GM19351 (cell line): ENCODE measurements around the gene KCNQ1.

Source experiments
- ATAC-seq: cut with Tn5 transposase; IDR thresholded peaks from one replicate; pipeline ENCODE4 v1.9.1; 2021; ENCODE audit warnings: mild to moderate bottlenecking, moderate library complexity; ENCODE audit not compliant: unreplicated experiment

The KCNQ1 gene

GRCh38 chr11:2837651-2838050 lies 392.8 kb downstream of the KCNQ1 start:
- ATAC-seq, result no peak

GRCh38 chr11:2838091-2838490 lies 393.3 kb downstream of the KCNQ1 start:
- ATAC-seq, result no peak

GRCh38 chr11:2838676-2839294 lies 394.0 kb downstream of the KCNQ1 start:
- ATAC-seq, result no peak

GRCh38 chr11:2839395-2839943 lies 394.7 kb downstream of the KCNQ1 start:
- ATAC-seq, result no peak

- ATAC-seq, result no peak
These were observed 396.8 kb downstream of the KCNQ1 start for GRCh38 chr11:2841411-2842190.

GRCh38 chr11:2842876-2843275 lies 398.1 kb downstream of the KCNQ1 start:
- no peak for ATAC-seq

GRCh38 chr11:2843551-2843950 lies 398.7 kb downstream of the KCNQ1 start:
- ATAC-seq, result no peak

- no peak for ATAC-seq
These were observed 399.5 kb downstream of the KCNQ1 start for GRCh38 chr11:2844116-2844842.

- no peak for ATAC-seq
These were observed 400.2 kb downstream of the KCNQ1 start for GRCh38 chr11:2844996-2845395.

- ATAC-seq, result no peak
These were observed 401.2 kb downstream of the KCNQ1 start for GRCh38 chr11:2846056-2846455.

- ATAC-seq, result no peak
These were observed 401.7 kb downstream of the KCNQ1 start for GRCh38 chr11:2846470-2846869.

- ATAC-seq, result no peak
These were observed 402.8 kb downstream of the KCNQ1 start for GRCh38 chr11:2847561-2847960.

GRCh38 chr11:2848497-2848896 lies 403.7 kb downstream of the KCNQ1 start:
- ATAC-seq, result no peak

GRCh38 chr11:2849994-2850770 lies 405.4 kb downstream of the KCNQ1 start:
- no peak for ATAC-seq

- no peak for ATAC-seq
These were observed 408.6 kb downstream of the KCNQ1 start for GRCh38 chr11:2853401-2853800.

- no peak for ATAC-seq
These were observed 409.3 kb downstream of the KCNQ1 start for GRCh38 chr11:2853997-2854560.

GRCh38 chr11:2855162-2855561 lies 410.4 kb downstream of the KCNQ1 start:
- no peak for ATAC-seq

- no peak for ATAC-seq
These were observed 412.5 kb downstream of the KCNQ1 start for GRCh38 chr11:2857276-2857675.

- no peak for ATAC-seq
These were observed 413.1 kb downstream of the KCNQ1 start for GRCh38 chr11:2857918-2858317.

- no peak for ATAC-seq
These were observed 414.3 kb downstream of the KCNQ1 start for GRCh38 chr11:2858995-2859698.
